Measurements from ENCODE around the gene GALNT7.

Gene GALNT7

DNA sequence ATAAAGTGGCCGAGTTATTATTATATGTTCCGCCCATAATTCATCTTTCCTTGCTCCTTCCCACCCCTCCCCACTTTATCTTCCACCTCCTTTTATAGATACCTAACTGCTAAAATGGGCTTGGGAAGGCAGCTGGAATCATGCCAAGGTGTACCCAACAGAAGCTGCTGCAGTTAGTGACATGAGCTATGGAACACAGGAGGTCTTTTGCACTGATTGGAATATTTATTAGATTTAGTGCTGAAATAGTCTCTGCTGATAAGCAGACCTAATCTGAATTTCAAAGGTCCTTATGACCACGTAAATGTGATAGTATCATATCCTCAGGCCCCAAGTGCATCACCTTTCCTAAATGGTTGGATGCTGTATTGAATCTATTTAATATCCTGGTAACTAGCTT, 100.7 kb downstream of the GALNT7 start:
- H3K4me3 ChIP-seq (ENCODE audit: insufficient read depth, low read length, poor library complexity, severe bottlenecking): no peak overlapping the region
- TF ChIP-seq, protein P1, sequence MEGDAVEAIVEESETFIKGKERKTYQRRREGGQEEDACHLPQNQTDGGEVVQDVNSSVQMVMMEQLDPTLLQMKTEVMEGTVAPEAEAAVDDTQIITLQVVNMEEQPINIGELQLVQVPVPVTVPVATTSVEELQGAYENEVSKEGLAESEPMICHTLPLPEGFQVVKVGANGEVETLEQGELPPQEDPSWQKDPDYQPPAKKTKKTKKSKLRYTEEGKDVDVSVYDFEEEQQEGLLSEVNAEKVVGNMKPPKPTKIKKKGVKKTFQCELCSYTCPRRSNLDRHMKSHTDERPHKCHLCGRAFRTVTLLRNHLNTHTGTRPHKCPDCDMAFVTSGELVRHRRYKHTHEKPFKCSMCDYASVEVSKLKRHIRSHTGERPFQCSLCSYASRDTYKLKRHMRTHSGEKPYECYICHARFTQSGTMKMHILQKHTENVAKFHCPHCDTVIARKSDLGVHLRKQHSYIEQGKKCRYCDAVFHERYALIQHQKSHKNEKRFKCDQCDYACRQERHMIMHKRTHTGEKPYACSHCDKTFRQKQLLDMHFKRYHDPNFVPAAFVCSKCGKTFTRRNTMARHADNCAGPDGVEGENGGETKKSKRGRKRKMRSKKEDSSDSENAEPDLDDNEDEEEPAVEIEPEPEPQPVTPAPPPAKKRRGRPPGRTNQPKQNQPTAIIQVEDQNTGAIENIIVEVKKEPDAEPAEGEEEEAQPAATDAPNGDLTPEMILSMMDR (IDR thresholded peaks at IDR 0.05; ENCODE audit: insufficient read depth, low read length, poor library complexity, severe bottlenecking): no peak
- TF ChIP-seq EZH2phosphoT487 (conservative IDR thresholded peaks at IDR 0.05; ENCODE audit: low read length): no peak
- H3K27ac ChIP-seq (ENCODE audit: low read depth, low read length): no peak overlapping the region
- no peaks in the 10 kb centered on the region for H3F3A ChIP-seq (ENCODE audit: insufficient read depth)
- no peaks in the 10 kb centered on the region for H3K79me2 ChIP-seq (ENCODE audit: insufficient read depth, low read length)
- H2AFZ ChIP-seq (ENCODE audit: low read depth, low read length, severe bottlenecking): no peak overlapping the region
- no peaks in the 10 kb centered on the region for H3K36me3 ChIP-seq (ENCODE audit: low read length)
- no peak overlapping the region for H3K4me2 ChIP-seq (ENCODE audit: low read depth, low read length, poor library complexity, severe bottlenecking)
- H3K27me3 ChIP-seq (ENCODE audit: low read length): no peaks in the 10 kb centered on the region
- no peak overlapping the region for H3K9ac ChIP-seq (ENCODE audit: low read length)
- no peaks in the 10 kb centered on the region for H3K9me2 ChIP-seq (replicated peaks; ENCODE audit: insufficient read depth, low read length)
- no peaks in the 10 kb centered on the region for H4K20me1 ChIP-seq (ENCODE audit: low read depth, low read length)
- H3K9me3 ChIP-seq (ENCODE audit: insufficient read depth, low read length): no peaks in the 10 kb centered on the region

GRCh38 chr4:173270312-173271027, 101.9 kb downstream of the GALNT7 start:
- Histone ChIP-seq H3K9me3 (ENCODE audit: insufficient read depth, low read length) (no peaks in the 10 kb centered on the region), H3K79me2 (ENCODE audit: insufficient read depth, low read length) (no peaks in the 10 kb centered on the region)

DNA sequence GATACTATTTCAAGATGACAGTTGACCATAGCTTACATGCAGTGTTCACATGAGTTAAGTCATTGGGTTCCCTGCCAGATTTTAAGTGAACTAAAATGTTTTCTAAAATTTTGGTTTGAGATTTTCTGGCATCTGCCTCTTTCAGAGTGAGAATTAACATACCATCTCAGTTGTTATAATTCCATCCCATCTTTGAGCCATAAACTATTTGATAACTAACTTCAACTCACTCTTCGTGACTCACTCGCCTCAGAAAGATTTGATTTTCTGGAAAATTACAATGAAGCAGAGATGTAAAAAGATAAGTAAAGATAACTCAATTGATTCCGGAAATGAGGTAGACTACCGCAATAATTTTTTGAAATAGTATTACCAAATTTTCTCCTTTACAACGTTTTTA, 103.7 kb downstream of the GALNT7 start:
- H3K4me3 ChIP-seq (ENCODE audit: insufficient read depth, low read length, poor library complexity, severe bottlenecking): no peak overlapping the region
- H3K4me2 ChIP-seq (ENCODE audit: low read depth, low read length, poor library complexity, severe bottlenecking): no peak overlapping the region
- H3K36me3 ChIP-seq (ENCODE audit: low read length): no peaks in the 10 kb centered on the region
- H2AFZ ChIP-seq (ENCODE audit: low read depth, low read length, severe bottlenecking): no peak overlapping the region
- no peak overlapping the region for H3K27ac ChIP-seq (ENCODE audit: low read depth, low read length)
- no peaks in the 10 kb centered on the region for H3K9me3 ChIP-seq (ENCODE audit: insufficient read depth, low read length)
- no peaks in the 10 kb centered on the region for H4K20me1 ChIP-seq (ENCODE audit: low read depth, low read length)
- no peaks in the 10 kb centered on the region for H3K9me2 ChIP-seq (replicated peaks; ENCODE audit: insufficient read depth, low read length)
- TF ChIP-seq EZH2phosphoT487 (conservative IDR thresholded peaks at IDR 0.05; ENCODE audit: low read length): no peak
- TF ChIP-seq, protein P1 (IDR thresholded peaks at IDR 0.05; ENCODE audit: insufficient read depth, low read length, poor library complexity, severe bottlenecking): no peak
- no peaks in the 10 kb centered on the region for H3F3A ChIP-seq (ENCODE audit: insufficient read depth)
- no peaks in the 10 kb centered on the region for H3K79me2 ChIP-seq (ENCODE audit: insufficient read depth, low read length)
- no peaks in the 10 kb centered on the region for H3K27me3 ChIP-seq (ENCODE audit: low read length)
- no peak overlapping the region for H3K9ac ChIP-seq (ENCODE audit: low read length)

More at GRCh38 chr4:173270312-173271027, 101.9 kb downstream of the GALNT7 start:
- H3K27me3 ChIP-seq (ENCODE audit: low read length): no peaks in the 10 kb centered on the region
- H3K36me3 ChIP-seq (ENCODE audit: low read length): no peaks in the 10 kb centered on the region
- H3K4me3 ChIP-seq (ENCODE audit: insufficient read depth, low read length, poor library complexity, severe bottlenecking): no peak overlapping the region
- H3K9me2 ChIP-seq (replicated peaks; ENCODE audit: insufficient read depth, low read length): no peaks in the 10 kb centered on the region
- no peak overlapping the region for H3K27ac ChIP-seq (ENCODE audit: low read depth, low read length)
- no peaks in the 10 kb centered on the region for H4K20me1 ChIP-seq (ENCODE audit: low read depth, low read length)
- no peak overlapping the region for H2AFZ ChIP-seq (ENCODE audit: low read depth, low read length, severe bottlenecking)
- H3F3A ChIP-seq (ENCODE audit: insufficient read depth): no peaks in the 10 kb centered on the region
- H3K4me2 ChIP-seq (ENCODE audit: low read depth, low read length, poor library complexity, severe bottlenecking): no peak overlapping the region
- no peak for TF ChIP-seq EZH2phosphoT487 (conservative IDR thresholded peaks at IDR 0.05; ENCODE audit: low read length)
- TF ChIP-seq, protein P1 (IDR thresholded peaks at IDR 0.05; ENCODE audit: insufficient read depth, low read length, poor library complexity, severe bottlenecking): no peak
- no peak overlapping the region for H3K9ac ChIP-seq (ENCODE audit: low read length)

Data from SU-DHL-6 (cell line).